ENCODE results near the gene VPS13D. TPM values are rescaled to one million over a fixed set of nuclear protein-coding genes. Genes with fewer than 3 reads are reported as not detected.

The VPS13D gene
- total RNA-seq, 2 donors from 2014 or later: 70.1 to 129 TPM

DNA sequence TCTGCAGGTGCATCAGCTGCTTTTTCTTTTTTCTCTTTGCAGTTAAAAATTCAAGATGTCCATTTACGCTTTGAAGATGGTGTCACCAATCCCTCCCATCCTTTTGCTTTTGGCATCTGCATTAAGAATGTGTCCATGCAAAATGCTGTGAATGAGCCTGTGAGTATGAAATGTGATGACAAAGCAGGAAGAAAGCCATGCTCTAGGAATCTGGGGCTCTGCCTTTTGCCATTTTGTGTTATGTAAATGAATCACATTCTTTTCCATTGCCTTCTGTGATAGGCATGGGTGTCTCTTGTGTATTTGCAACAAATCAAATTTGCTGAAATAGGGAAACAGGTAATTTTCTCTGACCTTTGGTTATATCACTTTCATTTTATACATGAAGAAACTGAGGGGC is 19.4 kb downstream of the VPS13D start:
- TF ChIP-seq, protein P1, sequence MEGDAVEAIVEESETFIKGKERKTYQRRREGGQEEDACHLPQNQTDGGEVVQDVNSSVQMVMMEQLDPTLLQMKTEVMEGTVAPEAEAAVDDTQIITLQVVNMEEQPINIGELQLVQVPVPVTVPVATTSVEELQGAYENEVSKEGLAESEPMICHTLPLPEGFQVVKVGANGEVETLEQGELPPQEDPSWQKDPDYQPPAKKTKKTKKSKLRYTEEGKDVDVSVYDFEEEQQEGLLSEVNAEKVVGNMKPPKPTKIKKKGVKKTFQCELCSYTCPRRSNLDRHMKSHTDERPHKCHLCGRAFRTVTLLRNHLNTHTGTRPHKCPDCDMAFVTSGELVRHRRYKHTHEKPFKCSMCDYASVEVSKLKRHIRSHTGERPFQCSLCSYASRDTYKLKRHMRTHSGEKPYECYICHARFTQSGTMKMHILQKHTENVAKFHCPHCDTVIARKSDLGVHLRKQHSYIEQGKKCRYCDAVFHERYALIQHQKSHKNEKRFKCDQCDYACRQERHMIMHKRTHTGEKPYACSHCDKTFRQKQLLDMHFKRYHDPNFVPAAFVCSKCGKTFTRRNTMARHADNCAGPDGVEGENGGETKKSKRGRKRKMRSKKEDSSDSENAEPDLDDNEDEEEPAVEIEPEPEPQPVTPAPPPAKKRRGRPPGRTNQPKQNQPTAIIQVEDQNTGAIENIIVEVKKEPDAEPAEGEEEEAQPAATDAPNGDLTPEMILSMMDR (IDR thresholded peaks at IDR 0.05): no peak
- H3K4me1 ChIP-seq (ENCODE audit: control insufficient read depth in 1 of 2, low read depth in 2 of 2): peaks cover 4 to 19% of the 10 kb centered on the region in 2 donors
- no peak overlapping the region for H3K27ac ChIP-seq
- H3K9me3 ChIP-seq: no peaks in the 10 kb centered on the region
- H3K27me3 ChIP-seq (replicated peaks; ENCODE audit: insufficient read depth): no peaks in the 10 kb centered on the region
- ATAC-seq (ENCODE audit: insufficient number of reproducible peaks, low FRiP score, low read depth) (no peak), DNase-seq (ENCODE audit: low spot score) (no peak)
- no peak overlapping the region for H3K4me3 ChIP-seq
- H3K36me3 ChIP-seq: peaks cover 38% of the 10 kb centered on the region

GRCh38 chr1:12249748-12250147 is 19.9 kb downstream of the VPS13D start:
- DNase-seq (ENCODE audit: low spot score) (no peak), ATAC-seq (ENCODE audit: insufficient number of reproducible peaks, low FRiP score, low read depth) (no peak)
- H3K9me3 ChIP-seq: no peaks in the 10 kb centered on the region
- no peak overlapping the region for H3K27ac ChIP-seq
- H3K4me3 ChIP-seq: no peak overlapping the region
- no peaks in the 10 kb centered on the region for H3K27me3 ChIP-seq (replicated peaks; ENCODE audit: insufficient read depth)
- TF ChIP-seq, protein P1 (IDR thresholded peaks at IDR 0.05): no peak
- H3K4me1 ChIP-seq (ENCODE audit: control insufficient read depth in 1 of 2, low read depth in 2 of 2): peaks cover 4 to 19% of the 10 kb centered on the region in 2 donors
- peaks cover 33% of the 10 kb centered on the region for H3K36me3 ChIP-seq

- DNase-seq (ENCODE audit: low spot score): no peak
- no peak overlapping the region for H3K27ac ChIP-seq
- H3K4me3 ChIP-seq: no peak overlapping the region
- peaks cover 4 to 9% of the 10 kb centered on the region in 2 donors for H3K4me1 ChIP-seq (ENCODE audit: control insufficient read depth in 1 of 2, low read depth in 2 of 2)
- peaks cover 34% of the 10 kb centered on the region for H3K36me3 ChIP-seq
- TF ChIP-seq, protein P1 (IDR thresholded peaks at IDR 0.05): no peak
- H3K27me3 ChIP-seq (replicated peaks; ENCODE audit: insufficient read depth): no peaks in the 10 kb centered on the region
- no peaks in the 10 kb centered on the region for H3K9me3 ChIP-seq
- no peak for ATAC-seq (ENCODE audit: insufficient number of reproducible peaks, low FRiP score, low read depth)
These were observed 21.6 kb downstream of the VPS13D start for GRCh38 chr1:12251442-12251841.

GRCh38 chr1:12255913-12256312 is 26.1 kb downstream of the VPS13D start:
- Histone ChIP-seq H3K4me1 (ENCODE audit: control insufficient read depth in 1 of 2, low read depth in 2 of 2) (no peaks in the 10 kb centered on the region), H3K9me3 (no peaks in the 10 kb centered on the region), H3K4me3 (no peak overlapping the region), H3K27me3 (replicated peaks; ENCODE audit: insufficient read depth) (no peaks in the 10 kb centered on the region), H3K27ac (no peak overlapping the region), H3K36me3 (peaks cover 43% of the 10 kb centered on the region)
- ATAC-seq (ENCODE audit: insufficient number of reproducible peaks, low FRiP score, low read depth): no peak
- TF ChIP-seq, protein P1 (IDR thresholded peaks at IDR 0.05): no peak
- DNase-seq (ENCODE audit: low spot score): no peak

- DNase-seq (ENCODE audit: low spot score) (no peak), ATAC-seq (ENCODE audit: insufficient number of reproducible peaks, low FRiP score, low read depth) (no peak)
- no peak overlapping the region for H3K4me3 ChIP-seq
- H3K36me3 ChIP-seq: peaks cover 58% of the 10 kb centered on the region
- no peaks in the 10 kb centered on the region for H3K27me3 ChIP-seq (replicated peaks; ENCODE audit: insufficient read depth)
- no peak overlapping the region for H3K27ac ChIP-seq
- no peaks in the 10 kb centered on the region for H3K4me1 ChIP-seq (ENCODE audit: control insufficient read depth in 1 of 2, low read depth in 2 of 2)
- H3K9me3 ChIP-seq: no peaks in the 10 kb centered on the region
- TF ChIP-seq, protein P1 (IDR thresholded peaks at IDR 0.05): no peak
These were observed 28.4 kb downstream of the VPS13D start for GRCh38 chr1:12258272-12258671.

Data from thoracic aorta (tissue), 2 donors.